GM18861 (cell line): ENCODE measurements around the gene ENTPD5.
"Not testable (repeated sequence)": the region's sequence is repeated elsewhere in the genome, so short reads cannot be mapped to it uniquely, and the experiment has no call there.

Experiments used
- ATAC-seq: cut with Tn5 transposase; IDR thresholded peaks from one replicate; pipeline ENCODE4 v1.9.1; 2021; ENCODE audit not compliant: unreplicated experiment

ENTPD5 gene

GRCh38 chr14:73945159-73945670, 73.9 kb downstream of the ENTPD5 start:
- no peak for ATAC-seq

- no peak for ATAC-seq
Measured at GRCh38 chr14:73944432-73945158, 74.5 kb downstream of the ENTPD5 start.

- ATAC-seq: no peak
Measured at GRCh38 chr14:73943083-73943482, 76.0 kb downstream of the ENTPD5 start.

GRCh38 chr14:73942180-73942579, 76.9 kb downstream of the ENTPD5 start:
- no peak for ATAC-seq

- no peak for ATAC-seq
Measured at GRCh38 chr14:73937012-73937411, 82.1 kb downstream of the ENTPD5 start.

DNA sequence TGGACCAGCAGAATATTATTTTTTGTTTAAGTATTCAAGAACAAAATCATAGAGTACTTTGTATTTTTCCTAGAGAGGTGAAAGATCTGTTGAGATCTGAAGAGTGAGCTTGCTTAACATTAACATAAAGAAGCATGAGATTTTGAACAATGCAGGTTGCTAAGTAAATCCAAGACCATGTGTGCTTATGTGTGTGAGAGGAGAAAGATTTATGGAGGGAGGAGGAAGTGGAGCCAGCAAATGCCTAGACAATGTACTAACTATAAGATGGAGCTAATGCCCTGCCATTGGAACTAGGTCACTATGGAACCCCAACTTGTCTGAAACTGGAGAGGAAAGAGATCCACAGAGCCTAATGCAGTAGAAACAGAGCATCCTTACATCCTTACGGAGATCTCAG, 82.5 kb downstream of the ENTPD5 start:
- no peak for ATAC-seq

GRCh38 chr14:73935666-73936065, 83.4 kb downstream of the ENTPD5 start:
- ATAC-seq: no peak

- ATAC-seq: no peak
Measured at GRCh38 chr14:73924337-73924736, 94.8 kb downstream of the ENTPD5 start.

- not testable (repeated sequence) for ATAC-seq
Measured at GRCh38 chr14:73919457-73919856, 99.6 kb downstream of the ENTPD5 start.

GRCh38 chr14:73916324-73916723, 102.8 kb downstream of the ENTPD5 start:
- no peak for ATAC-seq

- ATAC-seq: no peak
Measured at GRCh38 chr14:73913256-73913655, 105.8 kb downstream of the ENTPD5 start.

DNA sequence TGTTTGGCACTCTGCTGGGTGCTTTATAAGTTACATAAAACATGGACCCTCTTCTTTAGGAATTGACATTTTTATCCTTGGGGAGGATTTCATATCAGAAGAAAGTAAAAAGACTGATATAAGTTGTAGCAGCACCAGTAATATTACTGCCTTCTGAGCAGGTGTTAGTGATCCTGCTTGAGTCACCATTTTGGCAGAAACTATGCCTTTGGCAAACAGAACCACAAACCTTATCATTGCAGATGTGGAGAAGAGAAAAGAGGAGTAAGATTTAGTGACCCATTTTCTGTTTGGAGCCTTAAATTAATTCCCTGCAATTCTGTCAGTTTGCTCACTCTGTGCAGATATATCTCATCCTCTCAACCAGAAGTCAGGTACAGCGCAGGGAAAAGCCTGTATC, 109.4 kb downstream of the ENTPD5 start:
- no peak for ATAC-seq
